ENCODE measurements around the gene CHD1L. TPM values are rescaled to one million over a fixed set of nuclear protein-coding genes. Genes with fewer than 3 reads are reported as not detected.
"Not testable (repeated sequence)": the region's sequence is repeated elsewhere in the genome, so short reads cannot be mapped to it uniquely, and the experiment has no call there.

CHD1L gene
- total RNA-seq = 32.6 TPM

DNA sequence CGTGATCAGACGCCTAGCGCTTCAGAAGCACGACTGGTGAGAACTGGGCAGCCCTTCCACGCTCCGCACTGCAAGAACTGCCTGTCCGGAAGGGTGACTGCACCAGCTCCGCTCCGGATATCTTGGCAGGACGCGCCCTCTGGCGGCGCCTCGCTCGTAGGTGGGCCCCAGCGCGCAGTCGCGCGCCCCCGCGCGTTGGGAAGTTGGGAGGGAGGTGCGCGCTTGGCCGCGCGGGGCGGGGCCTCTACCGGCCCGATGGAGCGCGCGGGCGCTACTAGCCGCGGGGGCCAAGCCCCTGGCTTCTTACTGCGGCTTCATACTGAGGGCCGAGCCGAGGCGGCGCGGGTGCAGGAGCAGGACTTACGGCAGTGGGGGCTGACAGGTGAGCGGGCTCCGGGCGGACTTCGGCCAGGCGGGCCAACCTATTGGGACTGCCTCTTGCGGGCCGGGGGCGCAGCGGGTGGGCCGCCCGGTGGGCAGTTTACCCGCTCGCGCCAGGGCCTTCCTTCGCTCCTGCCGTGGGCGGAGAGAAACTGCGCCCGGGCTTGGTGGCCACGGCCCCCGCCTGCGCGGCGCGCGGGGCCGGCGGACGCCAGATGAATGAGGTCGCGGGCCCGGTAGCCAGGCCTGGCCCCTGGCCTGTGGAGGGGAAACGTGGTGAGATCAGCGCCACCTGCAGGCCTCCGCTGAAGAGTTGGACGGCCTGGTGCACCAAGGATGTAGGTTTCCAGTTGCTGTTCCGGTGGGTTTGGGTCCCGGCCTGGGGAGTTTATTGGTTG, at the start of gene CHD1L:
Gene CHD1L, plus strand, starts transcription at position 236 of the 779 bp plus-strand sequence. Its CDS starts 20 bp downstream, at position 256.
- peak; percentile 96 for DNase-seq (ENCODE audit: low spot score)

DNA sequence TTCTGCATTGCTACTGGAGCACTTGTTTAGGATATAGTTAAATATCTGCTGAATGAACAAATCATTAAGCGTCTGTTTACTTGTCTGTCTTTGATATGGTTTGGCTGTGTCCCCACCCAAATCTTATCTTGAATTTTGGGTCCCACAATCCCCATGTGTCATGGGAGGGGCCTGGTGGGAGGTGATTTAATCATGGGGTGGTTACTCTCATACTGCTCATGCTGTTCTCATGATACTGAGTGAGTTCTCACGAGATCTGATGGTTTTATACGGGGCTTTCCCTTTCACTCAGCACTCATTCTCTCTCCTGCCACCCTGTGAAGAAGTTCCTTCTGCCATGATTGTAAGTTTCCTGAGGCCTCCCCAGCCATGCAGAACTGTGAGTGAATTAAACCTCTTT, 45.2 kb upstream of the CHD1L start:
- DNase-seq (ENCODE audit: low spot score) = not testable (repeated sequence)

GRCh38 chr1:147201276-147201675, 41.2 kb upstream of the CHD1L start:
- no peak for DNase-seq (ENCODE audit: low spot score)

- DNase-seq (ENCODE audit: low spot score) = no peak
Measured at GRCh38 chr1:147201786-147202185, 40.7 kb upstream of the CHD1L start.

- DNase-seq (ENCODE audit: low spot score) = no peak
Measured at GRCh38 chr1:147202576-147202975, 39.9 kb upstream of the CHD1L start.

DNA sequence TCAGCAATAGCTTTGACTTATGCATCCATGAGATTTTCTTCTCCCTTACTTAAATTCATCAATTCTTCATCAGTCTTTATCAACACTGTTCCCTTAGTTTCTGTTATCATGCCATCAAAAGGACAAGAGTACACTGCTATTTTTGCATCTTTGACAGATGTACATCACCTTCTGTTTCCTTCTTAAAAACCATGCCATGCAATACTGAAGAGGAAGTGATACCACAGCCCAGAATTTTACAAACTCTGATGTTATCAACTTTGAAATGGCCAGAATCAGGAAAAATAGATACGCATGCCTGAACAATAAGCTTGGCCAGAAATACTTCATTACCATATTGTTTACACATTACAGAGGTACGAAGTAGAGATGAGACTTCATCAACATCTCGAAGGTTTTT, 38.4 kb upstream of the CHD1L start:
- DNase-seq (ENCODE audit: low spot score) = no peak

DNA sequence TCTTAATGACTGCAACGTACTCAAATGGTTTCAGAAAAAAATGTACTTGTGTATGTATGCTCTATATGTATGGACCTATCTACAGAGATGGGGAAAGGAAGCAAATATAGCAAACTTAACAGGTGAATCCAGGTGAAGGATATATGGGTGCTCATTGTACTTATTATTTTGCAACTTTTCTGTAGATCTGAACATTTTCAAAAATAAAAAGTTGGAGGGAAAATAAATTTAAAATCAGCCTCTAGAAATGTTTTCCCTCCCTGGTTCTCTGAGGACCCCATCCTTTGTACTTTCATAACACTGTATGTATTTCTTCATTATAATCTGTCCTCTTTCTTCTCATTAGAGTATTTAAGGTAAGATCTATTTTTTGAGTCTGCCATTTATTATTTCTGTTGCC, 35.3 kb upstream of the CHD1L start:
- DNase-seq (ENCODE audit: low spot score) = no peak

DNA sequence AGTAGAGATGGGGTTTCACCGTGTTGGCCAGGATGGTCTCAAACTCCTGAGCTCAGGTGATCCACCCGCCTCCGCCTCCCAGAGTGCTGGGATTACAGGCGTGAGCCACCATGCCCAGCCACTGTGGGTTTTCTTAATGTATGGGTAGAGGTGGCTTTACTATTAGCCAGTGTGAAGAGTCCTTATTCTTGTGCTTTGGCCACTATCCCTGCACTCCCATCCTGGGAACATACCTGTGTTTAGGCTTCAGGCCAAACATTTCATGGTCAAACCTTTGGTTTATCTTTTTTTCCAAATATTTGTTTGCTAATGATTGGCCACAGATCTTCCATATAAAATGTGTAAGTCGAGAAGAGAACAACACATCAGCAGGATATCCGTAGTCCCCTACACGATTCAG, 33.9 kb upstream of the CHD1L start:
- no peak for DNase-seq (ENCODE audit: low spot score)

- DNase-seq (ENCODE audit: low spot score) = no peak
Measured at GRCh38 chr1:147209825-147210821, 32.4 kb upstream of the CHD1L start.

DNA sequence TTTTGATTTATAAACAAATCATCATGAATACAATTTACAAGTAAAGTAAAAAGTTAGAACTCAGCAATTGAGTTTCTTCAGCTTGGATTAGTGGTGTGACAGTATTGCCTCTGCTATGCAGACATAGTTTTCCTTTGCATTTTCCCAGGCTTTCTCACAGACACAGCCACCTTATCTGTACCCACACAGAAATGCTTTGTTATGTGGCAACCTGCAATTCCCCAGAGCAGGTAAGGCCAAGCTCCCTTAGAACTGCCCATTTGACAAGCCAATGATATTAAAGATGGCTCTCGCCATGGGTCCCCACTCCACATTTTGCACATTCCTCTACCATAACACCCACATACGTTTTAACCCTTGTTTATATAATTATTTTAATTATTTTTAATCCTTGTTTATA, 31.5 kb upstream of the CHD1L start:
- no peak for DNase-seq (ENCODE audit: low spot score)

GRCh38 chr1:147211577-147211976, 30.9 kb upstream of the CHD1L start:
- DNase-seq (ENCODE audit: low spot score) = no peak

DNA sequence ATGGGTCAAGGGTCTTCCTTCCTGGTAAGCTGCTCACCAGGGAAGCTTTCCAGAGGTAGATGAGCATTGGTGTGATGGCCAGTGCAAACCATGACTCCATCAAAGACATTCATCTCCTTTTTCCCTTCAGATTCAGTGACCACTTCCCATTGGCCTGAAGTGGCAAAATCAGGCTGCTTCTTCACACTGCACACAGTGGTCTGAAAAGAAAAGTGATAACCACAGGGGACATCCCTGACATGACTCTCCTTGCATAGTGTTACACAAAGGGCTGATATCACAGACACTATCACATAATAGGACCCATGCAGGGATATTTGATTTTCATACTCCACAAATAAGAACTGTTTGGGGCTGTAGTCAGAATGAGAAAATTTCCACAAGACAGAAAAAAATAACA, 29.2 kb upstream of the CHD1L start:
- DNase-seq (ENCODE audit: low spot score) = no peak

DNA sequence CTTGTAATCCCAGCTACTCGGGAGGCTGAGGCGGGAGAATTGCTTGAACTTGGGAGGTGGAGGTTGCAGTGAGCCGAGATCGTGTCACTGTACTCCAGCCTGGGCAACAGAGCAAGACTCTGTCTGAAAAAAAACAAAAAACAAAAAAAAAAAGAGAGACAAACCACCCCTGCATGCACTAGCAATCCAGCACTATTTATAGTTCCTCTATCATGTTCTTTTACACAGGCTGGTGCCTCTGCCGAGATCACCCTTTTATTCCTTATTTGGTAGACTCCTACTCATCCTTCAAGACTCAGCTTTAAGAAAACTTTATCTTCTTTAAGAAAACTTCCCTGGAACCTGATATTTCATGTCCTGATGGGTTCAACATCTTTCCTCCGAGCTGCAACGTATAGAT, 28.2 kb upstream of the CHD1L start:
- DNase-seq (ENCODE audit: low spot score) = no peak

DNA sequence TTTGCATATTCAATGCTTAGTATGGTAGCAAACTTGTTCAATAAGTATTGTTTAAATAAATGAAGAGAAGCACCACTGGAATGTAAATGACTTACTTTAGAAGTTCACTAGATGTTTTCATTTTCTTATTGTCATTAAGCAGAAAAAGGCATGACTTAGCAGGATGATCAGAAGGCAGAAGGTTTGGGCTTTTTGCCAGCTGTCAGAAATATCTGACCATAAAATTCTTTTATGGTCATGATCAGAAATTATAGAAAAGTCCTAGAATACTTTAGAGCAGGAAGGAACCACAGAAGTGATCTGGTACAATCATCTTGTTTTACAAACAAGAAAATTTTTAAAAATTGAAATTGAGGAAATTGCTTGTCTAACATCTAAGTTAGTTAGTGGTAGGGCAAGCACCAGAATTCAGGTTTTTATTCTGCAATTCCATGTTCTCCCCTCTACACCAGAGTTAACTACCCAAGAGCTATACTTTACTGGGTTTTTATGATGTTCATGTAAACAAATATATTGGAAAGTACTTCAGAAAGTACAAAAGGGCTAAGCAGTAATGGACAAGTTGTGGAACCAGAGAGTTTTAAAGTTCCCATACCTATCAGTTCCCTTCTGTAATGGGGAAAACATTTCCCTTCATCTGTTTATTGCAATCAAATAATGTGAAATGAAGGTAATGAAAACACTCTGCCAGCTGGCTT, 27.5 kb upstream of the CHD1L start:
- DNase-seq (ENCODE audit: low spot score) = no peak

DNA sequence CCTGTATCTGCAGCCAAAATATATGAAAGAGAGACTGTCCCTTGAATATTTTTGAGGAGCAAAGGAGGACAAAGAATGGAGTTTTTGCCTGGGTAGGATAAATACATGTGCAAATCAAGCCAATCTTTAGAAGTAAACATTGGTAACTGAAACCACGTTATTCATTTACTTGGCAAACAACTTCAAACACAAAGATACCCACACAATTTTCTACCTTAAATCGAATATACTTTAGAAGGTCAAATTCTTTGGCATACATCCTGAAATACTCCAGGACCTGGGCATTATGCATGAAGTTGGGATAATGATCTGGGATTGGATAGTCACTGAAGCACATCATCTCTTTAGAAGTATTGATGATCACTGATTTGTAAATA, 27.0 kb upstream of the CHD1L start:
- DNase-seq (ENCODE audit: low spot score) = no peak

GRCh38 chr1:147216124-147216523, 26.4 kb upstream of the CHD1L start:
- DNase-seq (ENCODE audit: low spot score) = no peak

- DNase-seq (ENCODE audit: low spot score) = no peak
Measured at GRCh38 chr1:147217141-147217540, 25.3 kb upstream of the CHD1L start.

- no peak for DNase-seq (ENCODE audit: low spot score)
Measured at GRCh38 chr1:147218606-147219005, 23.9 kb upstream of the CHD1L start.

DNA sequence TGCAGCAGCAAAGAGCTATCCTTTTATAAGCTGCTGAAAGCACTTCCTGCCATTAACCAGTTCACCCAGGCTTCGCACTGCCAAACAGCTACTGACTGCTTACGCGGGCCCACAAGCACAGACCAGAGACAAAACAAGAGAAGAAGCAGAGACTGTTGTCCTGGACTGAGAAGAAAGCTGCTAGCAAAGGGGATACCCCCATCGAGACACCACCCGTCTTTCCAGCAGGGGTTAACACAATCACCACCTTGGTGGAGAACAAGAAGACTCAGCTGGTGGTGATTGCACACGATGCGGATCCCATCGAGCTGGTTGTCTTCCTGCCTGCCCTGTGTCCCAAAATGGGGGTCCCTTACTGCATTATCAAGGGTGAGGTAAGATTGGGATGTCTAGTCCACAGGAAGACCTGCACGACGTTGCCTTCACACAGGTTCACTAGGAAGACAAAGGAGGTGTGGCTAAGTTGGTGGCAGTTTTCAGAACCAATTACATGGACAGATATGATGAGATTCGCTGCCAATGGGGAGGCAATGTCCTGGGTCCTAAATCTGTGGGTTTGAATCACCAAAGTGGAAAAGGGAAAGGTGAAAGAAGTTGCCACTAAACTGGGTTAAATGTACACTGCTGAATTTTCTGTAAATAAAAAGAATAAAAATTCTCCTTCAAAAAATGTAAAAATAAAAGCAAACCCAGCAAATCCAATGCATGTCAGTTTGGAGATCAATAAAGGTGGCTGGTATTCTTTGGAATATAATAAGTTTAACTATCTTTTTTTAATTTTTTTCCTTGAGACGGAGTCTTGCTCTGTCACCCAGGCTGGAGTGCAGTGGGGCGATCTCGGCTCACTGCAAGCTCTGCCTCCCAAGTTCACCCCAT, 18.5 kb upstream of the CHD1L start:
- no peak for DNase-seq (ENCODE audit: low spot score)

- peak; percentile 76 for DNase-seq (ENCODE audit: low spot score)
Measured at GRCh38 chr1:147225193-147225730, 17.2 kb upstream of the CHD1L start, which contains the start of gene FMO5. TSS of gene FMO5 (minus strand) at chr1:147225339. CDS start at chr1:147225029, 310 bp downstream.

DNA sequence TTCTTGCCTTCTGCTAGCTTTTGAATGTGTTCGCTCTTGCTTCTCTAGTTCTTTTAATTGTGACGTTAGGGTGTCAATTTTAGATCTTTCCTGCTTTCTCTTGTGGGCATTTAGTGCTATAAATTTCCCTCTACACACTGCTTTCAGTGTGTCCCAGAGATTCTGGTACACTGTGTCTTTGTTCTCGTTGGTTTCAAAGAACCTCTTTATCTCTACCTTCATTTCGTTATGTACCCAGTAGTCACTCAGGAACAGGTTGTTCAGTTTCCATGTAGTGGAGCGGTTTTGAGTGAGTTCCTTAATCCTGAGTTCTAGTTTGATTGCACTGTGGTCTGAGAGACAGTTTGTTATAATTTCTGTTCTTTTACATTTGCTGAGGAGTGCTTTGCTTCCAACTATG, 11.5 kb upstream of the CHD1L start:
- DNase-seq (ENCODE audit: low spot score) = not testable (repeated sequence)
